ENCODE results near the gene C16orf90. TPM values are rescaled to one million over a fixed set of nuclear protein-coding genes. Genes with fewer than 3 reads are reported as not detected.

C16orf90 gene
- total RNA-seq, 1 donor: not detected

DNA sequence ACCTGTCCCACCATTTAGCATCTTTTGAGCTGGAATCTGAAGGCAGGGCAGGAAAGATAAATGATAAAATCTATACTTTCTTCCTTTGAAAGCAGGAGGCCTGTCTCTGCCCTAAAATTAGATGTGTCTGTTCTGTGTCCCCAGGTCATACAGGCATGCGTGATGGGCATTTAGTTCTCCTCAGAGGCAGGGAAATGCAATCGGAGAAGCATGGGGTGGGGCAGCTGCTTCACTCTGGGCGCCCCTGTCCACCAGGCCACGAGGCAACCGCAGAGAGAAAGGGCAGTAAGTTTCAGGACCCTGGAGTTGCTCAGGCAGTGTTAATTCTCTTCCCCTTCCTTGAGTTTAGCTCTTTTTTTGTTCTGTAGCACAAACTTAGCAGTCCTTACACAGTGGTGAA, 30.7 kb upstream of the C16orf90 start:
- Histone ChIP-seq H2AFZ (ENCODE audit: low read length) (no peak overlapping the region), H3K36me3 (ENCODE audit: insufficient read depth, low read length) (peaks cover 40% of the 10 kb centered on the region), H3K79me2 (ENCODE audit: insufficient read depth, low read length) (no peaks in the 10 kb centered on the region), H3K4me1 (ENCODE audit: insufficient read depth, low read length) (no peaks in the 10 kb centered on the region), H3K4me2 (ENCODE audit: insufficient read depth, low read length) (no peak overlapping the region), H3K27ac (ENCODE audit: low read depth, low read length) (no peak overlapping the region), H4K20me1 (ENCODE audit: insufficient read depth, low read length) (peaks cover 4% of the 10 kb centered on the region), H3K27me3 (ENCODE audit: insufficient read depth, low read length) (no peaks in the 10 kb centered on the region), H3K4me3 (ENCODE audit: insufficient read depth, low read length) (no peak overlapping the region), H3K9me3 (ENCODE audit: low read depth, low read length) (no peaks in the 10 kb centered on the region)
- TF ChIP-seq, protein P1, sequence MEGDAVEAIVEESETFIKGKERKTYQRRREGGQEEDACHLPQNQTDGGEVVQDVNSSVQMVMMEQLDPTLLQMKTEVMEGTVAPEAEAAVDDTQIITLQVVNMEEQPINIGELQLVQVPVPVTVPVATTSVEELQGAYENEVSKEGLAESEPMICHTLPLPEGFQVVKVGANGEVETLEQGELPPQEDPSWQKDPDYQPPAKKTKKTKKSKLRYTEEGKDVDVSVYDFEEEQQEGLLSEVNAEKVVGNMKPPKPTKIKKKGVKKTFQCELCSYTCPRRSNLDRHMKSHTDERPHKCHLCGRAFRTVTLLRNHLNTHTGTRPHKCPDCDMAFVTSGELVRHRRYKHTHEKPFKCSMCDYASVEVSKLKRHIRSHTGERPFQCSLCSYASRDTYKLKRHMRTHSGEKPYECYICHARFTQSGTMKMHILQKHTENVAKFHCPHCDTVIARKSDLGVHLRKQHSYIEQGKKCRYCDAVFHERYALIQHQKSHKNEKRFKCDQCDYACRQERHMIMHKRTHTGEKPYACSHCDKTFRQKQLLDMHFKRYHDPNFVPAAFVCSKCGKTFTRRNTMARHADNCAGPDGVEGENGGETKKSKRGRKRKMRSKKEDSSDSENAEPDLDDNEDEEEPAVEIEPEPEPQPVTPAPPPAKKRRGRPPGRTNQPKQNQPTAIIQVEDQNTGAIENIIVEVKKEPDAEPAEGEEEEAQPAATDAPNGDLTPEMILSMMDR (IDR thresholded peaks at IDR 0.05; ENCODE audit: extremely low read depth, low read depth, low read length): no peak
- DNase-seq (ENCODE audit: insufficient read length, low spot score, missing footprints): no peak

DNA sequence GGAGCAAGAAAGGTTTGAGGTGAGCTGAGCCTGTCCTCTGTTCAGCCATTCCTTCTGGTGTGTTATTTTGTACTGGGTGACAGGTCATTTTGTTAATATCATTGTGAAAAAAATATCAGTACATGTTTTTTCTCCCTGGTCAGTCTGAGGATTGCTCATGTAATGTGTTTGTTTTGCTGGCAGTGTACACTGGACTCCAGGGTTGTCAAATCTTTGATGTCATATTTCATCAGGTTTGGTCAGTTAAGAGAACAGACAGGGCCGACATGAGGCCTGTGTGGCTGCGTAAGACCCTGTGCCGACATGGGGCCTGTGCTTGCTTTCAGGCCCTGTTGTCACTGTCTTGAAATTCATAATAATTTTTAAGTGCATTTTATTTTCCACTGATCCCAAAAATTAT, 28.0 kb upstream of the C16orf90 start:
- Histone ChIP-seq H3K79me2 (ENCODE audit: insufficient read depth, low read length) (no peaks in the 10 kb centered on the region), H4K20me1 (ENCODE audit: insufficient read depth, low read length) (peaks cover 4% of the 10 kb centered on the region), H3K27ac (ENCODE audit: low read depth, low read length) (no peak overlapping the region), H3K4me1 (ENCODE audit: insufficient read depth, low read length) (no peaks in the 10 kb centered on the region), H3K4me3 (ENCODE audit: insufficient read depth, low read length) (no peak overlapping the region), H2AFZ (ENCODE audit: low read length) (no peak overlapping the region), H3K36me3 (ENCODE audit: insufficient read depth, low read length) (peaks cover 27% of the 10 kb centered on the region), H3K9me3 (ENCODE audit: low read depth, low read length) (no peaks in the 10 kb centered on the region), H3K4me2 (ENCODE audit: insufficient read depth, low read length) (no peak overlapping the region), H3K27me3 (ENCODE audit: insufficient read depth, low read length) (no peaks in the 10 kb centered on the region)
- no peak for DNase-seq (ENCODE audit: insufficient read length, low spot score, missing footprints)
- TF ChIP-seq, protein P1 (IDR thresholded peaks at IDR 0.05; ENCODE audit: extremely low read depth, low read depth, low read length): no peak

DNA sequence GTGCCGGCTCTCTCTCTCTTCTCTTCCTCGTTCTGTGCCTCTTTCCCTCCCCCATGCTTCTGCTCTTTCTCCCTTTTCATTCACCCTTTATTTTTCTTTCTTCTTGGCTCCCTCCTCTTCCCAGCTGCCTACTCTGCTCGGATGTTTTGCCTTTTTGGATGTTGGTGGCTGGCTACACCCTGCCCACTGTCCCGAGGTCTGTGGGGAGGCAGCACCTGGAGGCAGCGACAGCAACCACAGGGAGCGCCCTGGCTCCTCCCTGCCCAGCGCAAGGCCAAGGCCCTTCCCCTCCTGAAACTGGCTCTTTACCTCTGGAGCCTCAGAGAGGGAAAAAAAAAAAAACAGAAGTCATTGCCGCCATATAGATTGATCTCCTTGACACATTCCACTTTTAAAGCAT, 25.6 kb upstream of the C16orf90 start:
- H3K9me3 ChIP-seq (ENCODE audit: low read depth, low read length): no peaks in the 10 kb centered on the region
- H3K4me3 ChIP-seq (ENCODE audit: insufficient read depth, low read length): no peak overlapping the region
- H3K4me2 ChIP-seq (ENCODE audit: insufficient read depth, low read length): no peak overlapping the region
- H3K27me3 ChIP-seq (ENCODE audit: insufficient read depth, low read length): no peaks in the 10 kb centered on the region
- H3K36me3 ChIP-seq (ENCODE audit: insufficient read depth, low read length): peaks cover 35% of the 10 kb centered on the region
- TF ChIP-seq, protein P1 (IDR thresholded peaks at IDR 0.05; ENCODE audit: extremely low read depth, low read depth, low read length): no peak
- DNase-seq (ENCODE audit: insufficient read length, low spot score, missing footprints): no peak
- no peak overlapping the region for H3K27ac ChIP-seq (ENCODE audit: low read depth, low read length)
- no peaks in the 10 kb centered on the region for H3K4me1 ChIP-seq (ENCODE audit: insufficient read depth, low read length)
- H2AFZ ChIP-seq (ENCODE audit: low read length): no peak overlapping the region
- H3K79me2 ChIP-seq (ENCODE audit: insufficient read depth, low read length): no peaks in the 10 kb centered on the region
- H4K20me1 ChIP-seq (ENCODE audit: insufficient read depth, low read length): no peaks in the 10 kb centered on the region

DNA sequence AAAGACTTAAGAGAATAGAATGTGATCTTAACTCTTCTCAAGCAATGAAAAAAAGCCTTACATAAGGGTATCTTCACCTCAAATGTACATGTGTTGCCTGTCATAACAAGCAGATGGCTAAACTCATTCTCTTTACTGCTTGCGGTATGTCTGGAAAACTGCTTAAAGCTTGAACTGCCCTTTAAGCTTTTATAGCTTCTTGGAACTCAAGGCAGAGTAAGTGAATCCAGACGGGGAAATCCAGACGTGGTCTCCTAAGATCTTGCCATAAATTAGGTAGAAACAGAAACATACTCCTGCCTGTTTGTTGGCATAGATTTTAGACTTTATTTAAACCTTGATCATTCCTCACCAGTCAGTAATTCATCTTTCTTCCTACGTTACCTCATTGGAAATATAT, 25.1 kb upstream of the C16orf90 start:
- Histone ChIP-seq H3K4me2 (ENCODE audit: insufficient read depth, low read length) (no peak overlapping the region), H3K36me3 (ENCODE audit: insufficient read depth, low read length) (peaks cover 37% of the 10 kb centered on the region)

More for the DNA sequence above, 25.1 kb upstream of the C16orf90 start:
- H3K4me3 ChIP-seq (ENCODE audit: insufficient read depth, low read length): no peak overlapping the region
- no peaks in the 10 kb centered on the region for H3K4me1 ChIP-seq (ENCODE audit: insufficient read depth, low read length)
- TF ChIP-seq, protein P1 (IDR thresholded peaks at IDR 0.05; ENCODE audit: extremely low read depth, low read depth, low read length): no peak
- H3K27me3 ChIP-seq (ENCODE audit: insufficient read depth, low read length): no peaks in the 10 kb centered on the region
- H4K20me1 ChIP-seq (ENCODE audit: insufficient read depth, low read length): no peaks in the 10 kb centered on the region
- H3K27ac ChIP-seq (ENCODE audit: low read depth, low read length): no peak overlapping the region
- H2AFZ ChIP-seq (ENCODE audit: low read length): no peak overlapping the region
- no peak for DNase-seq (ENCODE audit: insufficient read length, low spot score, missing footprints)
- H3K79me2 ChIP-seq (ENCODE audit: insufficient read depth, low read length): no peaks in the 10 kb centered on the region
- no peaks in the 10 kb centered on the region for H3K9me3 ChIP-seq (ENCODE audit: low read depth, low read length)

All from osteoblast (primary cell).